Measurements from ENCODE around the gene RABGEF1. TPM values are rescaled to one million over a fixed set of nuclear protein-coding genes. Genes with fewer than 3 reads are reported as not detected.

Gene RABGEF1
- total and polyA plus RNA-seq, 9 of the 15 experiments (the other 6 are each of a cell fraction or from before 2014, with no cell fraction given), result 7.0 to 29.3 (median 20.5) TPM

- TF ChIP-seq ZNF551 (CRISPR knock-in tag; IDR thresholded peaks at IDR 0.05) (no peak), YY1 (IDR thresholded peaks at IDR 0.05; ENCODE audit: borderline replicate concordance in 1 of 3, control insufficient read depth in 1 of 3, extremely low read depth in 1 of 3, insufficient read depth in 3 of 3, insufficient read length in 1 of 3, insufficient replicate concordance in 2 of 3, low read depth in 1 of 3, low read length in 2 of 3) (peak in 1 of 3 experiments; percentile 3), GABPB1 (CRISPR knock-in tag; IDR thresholded peaks at IDR 0.05) (no peak), CUX1 (CRISPR knock-in tag; IDR thresholded peaks at IDR 0.05) (peak; percentile 48; the same call in 1 of the 2 replicates), UBTF (IDR thresholded peaks at IDR 0.05; ENCODE audit: borderline replicate concordance in 1 of 2, low read depth in 2 of 2, low read length in 2 of 2) (no peak), KDM1A (IDR thresholded peaks at IDR 0.05) (no peak), VEZF1 (CRISPR knock-in tag; IDR thresholded peaks at IDR 0.05) (0 out of 2 replicates have a peak, but pooled peaks have one; percentile 19), HINFP (tag; conservative IDR thresholded peaks at IDR 0.05; ENCODE audit: low read depth) (no peak)
Observed at GRCh38 chr7:66845379-66846095, 105.0 kb downstream of the RABGEF1 start (continued).
